ENCODE results near the gene LRMDA.

The LRMDA gene

GRCh38 chr10:75568450-75569130 is 137.2 kb downstream of the LRMDA start:
- no peaks in the 10 kb centered on the region; the same call in 1 of the 2 replicates for H3K9me3 ChIP-seq (ENCODE audit: control insufficient read depth, insufficient read depth, low read depth, low read length)
- TF ChIP-seq ZNF121 (tag by site-specific recombination; IDR thresholded peaks at IDR 0.05) (no peak), ZSCAN23 (tag by site-specific recombination; IDR thresholded peaks at IDR 0.05) (no peak), ZNF19 (tag by site-specific recombination; IDR thresholded peaks at IDR 0.05; ENCODE audit: low read depth) (no peak), ZNF654 (tag by site-specific recombination; IDR thresholded peaks at IDR 0.05; ENCODE audit: low read depth) (no peak), GLI4 (tag by site-specific recombination; IDR thresholded peaks at IDR 0.05) (no peak), ZNF585B (tag by site-specific recombination; IDR thresholded peaks at IDR 0.05) (no peak), ZNF600 (tag by site-specific recombination; IDR thresholded peaks at IDR 0.05) (no peak), ZNF214 (tag by site-specific recombination; IDR thresholded peaks at IDR 0.05; ENCODE audit: borderline replicate concordance) (no peak), ZBTB20 (tag by site-specific recombination; IDR thresholded peaks at IDR 0.05) (no peak), PRDM10 (tag by site-specific recombination; IDR thresholded peaks at IDR 0.05) (no peak), ZNF223 (tag by site-specific recombination; IDR thresholded peaks at IDR 0.05) (no peak)
- TF ChIP-seq, protein P1, sequence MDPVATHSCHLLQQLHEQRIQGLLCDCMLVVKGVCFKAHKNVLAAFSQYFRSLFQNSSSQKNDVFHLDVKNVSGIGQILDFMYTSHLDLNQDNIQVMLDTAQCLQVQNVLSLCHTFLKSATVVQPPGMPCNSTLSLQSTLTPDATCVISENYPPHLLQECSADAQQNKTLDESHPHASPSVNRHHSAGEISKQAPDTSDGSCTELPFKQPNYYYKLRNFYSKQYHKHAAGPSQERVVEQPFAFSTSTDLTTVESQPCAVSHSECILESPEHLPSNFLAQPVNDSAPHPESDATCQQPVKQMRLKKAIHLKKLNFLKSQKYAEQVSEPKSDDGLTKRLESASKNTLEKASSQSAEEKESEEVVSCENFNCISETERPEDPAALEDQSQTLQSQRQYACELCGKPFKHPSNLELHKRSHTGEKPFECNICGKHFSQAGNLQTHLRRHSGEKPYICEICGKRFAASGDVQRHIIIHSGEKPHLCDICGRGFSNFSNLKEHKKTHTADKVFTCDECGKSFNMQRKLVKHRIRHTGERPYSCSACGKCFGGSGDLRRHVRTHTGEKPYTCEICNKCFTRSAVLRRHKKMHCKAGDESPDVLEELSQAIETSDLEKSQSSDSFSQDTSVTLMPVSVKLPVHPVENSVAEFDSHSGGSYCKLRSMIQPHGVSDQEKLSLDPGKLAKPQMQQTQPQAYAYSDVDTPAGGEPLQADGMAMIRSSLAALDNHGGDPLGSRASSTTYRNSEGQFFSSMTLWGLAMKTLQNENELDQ (tag by site-specific recombination; IDR thresholded peaks at IDR 0.05; ENCODE audit: low read depth): no peak
- no peak overlapping the region for H3K4me3 ChIP-seq (ENCODE audit: low read depth, low read length)
- no peak overlapping the region for H3K27ac ChIP-seq (ENCODE audit: extremely low read depth, low read depth, low read length)
- H3K36me3 ChIP-seq (ENCODE audit: control insufficient read depth in 2 of 2, insufficient read depth in 1 of 2, low read length in 2 of 2): no peaks in the 10 kb centered on the region
- ChIA-PET POLR2A (no interaction called here), CTCF (interaction anchor here (1.2 kb wide), 1 partner anchor 25 kb away, joined by 3 read pairs; no protein-coding TSS in a partner anchor)
- H3K4me1 ChIP-seq (ENCODE audit: control insufficient read depth, insufficient read depth, low read length): no peaks in the 10 kb centered on the region

GRCh38 chr10:75569506-75569905 is 138.1 kb downstream of the LRMDA start:
- Histone ChIP-seq H3K36me3 (ENCODE audit: control insufficient read depth in 2 of 2, insufficient read depth in 1 of 2, low read length in 2 of 2) (no peaks in the 10 kb centered on the region), H3K9me3 (ENCODE audit: control insufficient read depth, insufficient read depth, low read depth, low read length) (no peaks in the 10 kb centered on the region; the same call in 1 of the 2 replicates), H3K27ac (ENCODE audit: extremely low read depth, low read depth, low read length) (no peak overlapping the region), H3K4me1 (ENCODE audit: control insufficient read depth, insufficient read depth, low read length) (no peaks in the 10 kb centered on the region), H3K4me3 (ENCODE audit: low read depth, low read length) (no peak overlapping the region)
- POLR2A ChIA-PET: no interaction called here
- TF ChIP-seq, protein P2, sequence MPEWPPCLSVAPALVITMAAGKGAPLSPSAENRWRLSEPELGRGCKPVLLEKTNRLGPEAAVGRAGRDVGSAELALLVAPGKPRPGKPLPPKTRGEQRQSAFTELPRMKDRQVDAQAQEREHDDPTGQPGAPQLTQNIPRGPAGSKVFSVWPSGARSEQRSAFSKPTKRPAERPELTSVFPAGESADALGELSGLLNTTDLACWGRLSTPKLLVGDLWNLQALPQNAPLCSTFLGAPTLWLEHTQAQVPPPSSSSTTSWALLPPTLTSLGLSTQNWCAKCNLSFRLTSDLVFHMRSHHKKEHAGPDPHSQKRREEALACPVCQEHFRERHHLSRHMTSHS (tag by site-specific recombination; IDR thresholded peaks at IDR 0.05): no peak
- no peak for TF ChIP-seq ZNF37A (tag by site-specific recombination; IDR thresholded peaks at IDR 0.05)
- CTCF ChIA-PET: interaction anchor here (1.2 kb wide), 1 partner anchor 25 kb away, joined by 3 read pairs; no protein-coding TSS in a partner anchor

GRCh38 chr10:75572478-75572877 is 141.1 kb downstream of the LRMDA start:
- Histone ChIP-seq H3K4me1 (ENCODE audit: control insufficient read depth, insufficient read depth, low read length) (no peaks in the 10 kb centered on the region), H3K27ac (ENCODE audit: extremely low read depth, low read depth, low read length) (no peak overlapping the region), H3K4me3 (ENCODE audit: low read depth, low read length) (no peak overlapping the region), H3K36me3 (ENCODE audit: control insufficient read depth in 2 of 2, insufficient read depth in 1 of 2, low read length in 2 of 2) (no peaks in the 10 kb centered on the region), H3K9me3 (ENCODE audit: control insufficient read depth, insufficient read depth, low read depth, low read length) (no peaks in the 10 kb centered on the region; the same call in 1 of the 2 replicates)
- TF ChIP-seq ZNF549 (tag by site-specific recombination; IDR thresholded peaks at IDR 0.05) (0 out of 2 replicates have a peak, but pooled peaks have one; percentile 18), ZIC2 (tag by site-specific recombination; IDR thresholded peaks at IDR 0.05) (no peak), SETDB1 (IDR thresholded peaks at IDR 0.05; ENCODE audit: insufficient read length, low read length) (peak; percentile 84), ZNF585B (tag by site-specific recombination; IDR thresholded peaks at IDR 0.05) (no peak)
- POLR2A ChIA-PET: no interaction called here
- CTCF ChIA-PET: no interaction called here
